ENCODE measurements around the gene LYPD6.
"Not testable (repeated sequence)": the region's sequence is repeated elsewhere in the genome, so short reads cannot be mapped to it uniquely, and the experiment has no call there.

The LYPD6 gene

DNA sequence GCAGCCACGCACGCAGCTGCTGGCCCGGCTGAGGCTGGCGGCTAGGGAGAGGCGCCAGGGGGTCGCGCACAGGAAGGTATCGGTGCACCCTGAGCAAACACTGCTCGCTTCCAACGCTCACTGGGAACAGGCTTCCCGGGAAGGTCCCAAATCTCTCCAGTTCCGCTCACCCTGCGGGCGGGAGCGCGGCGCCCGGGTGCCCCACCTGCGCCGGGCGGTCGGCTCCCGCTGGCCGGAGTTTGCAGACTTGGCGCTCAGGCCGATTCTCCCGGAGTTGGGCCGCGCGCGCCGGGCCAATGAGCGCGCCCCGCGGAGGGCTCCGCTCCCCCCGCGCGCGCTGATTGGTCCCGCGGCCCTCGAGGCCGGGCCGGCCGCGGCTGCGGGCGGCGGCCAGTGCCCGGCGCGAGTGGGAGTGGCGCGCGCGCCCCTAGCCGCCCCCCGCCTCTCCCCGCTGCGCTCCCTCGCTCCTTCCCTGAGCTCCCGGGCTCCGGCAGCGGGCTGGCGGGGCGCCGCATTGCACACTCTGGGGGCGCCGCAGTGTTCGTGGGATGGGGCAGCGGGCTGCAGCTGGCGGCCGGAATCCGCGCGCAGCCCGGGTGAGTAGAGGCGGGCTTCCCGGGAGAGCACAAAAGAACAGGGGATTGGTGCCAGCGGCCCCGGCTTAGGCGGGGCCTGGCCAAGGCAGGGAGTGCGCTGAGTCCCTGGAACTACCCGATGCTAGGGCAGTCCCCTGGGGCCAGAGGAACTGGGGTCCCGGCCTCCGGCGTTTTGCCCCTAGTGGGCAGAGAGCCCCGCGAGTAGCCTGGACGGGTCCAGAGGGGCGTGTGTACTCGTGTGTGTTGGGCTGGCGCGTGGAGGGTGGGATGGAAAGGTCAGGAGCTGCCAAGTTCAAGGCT is at the start of gene LYPD6:
Gene LYPD6, plus strand, starts transcription at position 461 of the 896 bp plus-strand sequence. CDS start 107,122 bp downstream, outside the sequence.
- Histone ChIP-seq H3K9ac (ENCODE audit: low read length) (no peak within 1 kb of the TSS), H3K4me1 (ENCODE audit: control insufficient read depth, insufficient read depth, low read length) (peaks cover 5% of the 10 kb centered on the region), H3K27ac (ENCODE audit: low read depth, low read length) (no peak within 1 kb of the TSS), H3K27me3 (ENCODE audit: control insufficient read depth, insufficient read depth, low read length) (peaks cover 11% of the 10 kb centered on the region), H3K4me3 (ENCODE audit: low read length) (peak within 1 kb of the TSS; percentile 81), H3K36me3 (ENCODE audit: control insufficient read depth, insufficient read depth, low read length) (no peaks in the 10 kb centered on the region)

- Histone ChIP-seq H3K27me3 (ENCODE audit: control insufficient read depth, insufficient read depth, low read length) (no peaks in the 10 kb centered on the region), H3K36me3 (ENCODE audit: control insufficient read depth, insufficient read depth, low read length) (no peaks in the 10 kb centered on the region), H3K4me3 (ENCODE audit: low read length) (no peak overlapping the region), H3K9ac (ENCODE audit: low read length) (no peak overlapping the region), H3K4me1 (ENCODE audit: control insufficient read depth, insufficient read depth, low read length) (no peaks in the 10 kb centered on the region), H3K27ac (ENCODE audit: low read depth, low read length) (no peak overlapping the region)
Measured at GRCh38 chr2:149281441-149281840, 48.9 kb upstream of the LYPD6 start.

- no peaks in the 10 kb centered on the region for H3K4me1 ChIP-seq (ENCODE audit: control insufficient read depth, insufficient read depth, low read length)
- no peaks in the 10 kb centered on the region for H3K27me3 ChIP-seq (ENCODE audit: control insufficient read depth, insufficient read depth, low read length)
- no peak overlapping the region for H3K27ac ChIP-seq (ENCODE audit: low read depth, low read length)
- no peak overlapping the region for H3K4me3 ChIP-seq (ENCODE audit: low read length)
- H3K9ac ChIP-seq (ENCODE audit: low read length): no peak overlapping the region
- no peaks in the 10 kb centered on the region for H3K36me3 ChIP-seq (ENCODE audit: control insufficient read depth, insufficient read depth, low read length)
Measured at GRCh38 chr2:149290662-149291061, 39.7 kb upstream of the LYPD6 start.

DNA sequence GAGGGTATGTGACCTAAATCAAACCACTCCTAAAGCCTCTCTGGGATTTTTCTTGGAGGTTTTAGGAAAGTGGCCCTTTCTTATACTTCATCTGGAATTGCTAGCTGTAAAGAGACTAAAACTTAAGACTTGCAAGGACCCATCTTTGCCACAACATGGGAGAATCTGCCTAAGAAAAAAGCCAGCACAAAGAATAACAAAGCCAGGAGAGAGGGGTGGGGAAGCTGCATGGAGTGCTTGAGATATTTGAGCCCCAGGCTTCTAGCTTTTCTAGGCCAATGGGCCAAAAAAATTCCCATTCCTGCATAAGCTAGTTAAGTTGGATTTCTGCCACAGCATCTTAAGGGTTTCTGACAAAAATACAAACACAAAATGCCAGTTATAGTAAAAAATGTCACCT is 38.5 kb upstream of the LYPD6 start:
- no peak overlapping the region for H3K4me3 ChIP-seq (ENCODE audit: low read length)
- no peaks in the 10 kb centered on the region for H3K36me3 ChIP-seq (ENCODE audit: control insufficient read depth, insufficient read depth, low read length)
- H3K27ac ChIP-seq (ENCODE audit: low read depth, low read length): no peak overlapping the region
- no peaks in the 10 kb centered on the region for H3K27me3 ChIP-seq (ENCODE audit: control insufficient read depth, insufficient read depth, low read length)
- no peak overlapping the region for H3K9ac ChIP-seq (ENCODE audit: low read length)
- H3K4me1 ChIP-seq (ENCODE audit: control insufficient read depth, insufficient read depth, low read length): no peaks in the 10 kb centered on the region

DNA sequence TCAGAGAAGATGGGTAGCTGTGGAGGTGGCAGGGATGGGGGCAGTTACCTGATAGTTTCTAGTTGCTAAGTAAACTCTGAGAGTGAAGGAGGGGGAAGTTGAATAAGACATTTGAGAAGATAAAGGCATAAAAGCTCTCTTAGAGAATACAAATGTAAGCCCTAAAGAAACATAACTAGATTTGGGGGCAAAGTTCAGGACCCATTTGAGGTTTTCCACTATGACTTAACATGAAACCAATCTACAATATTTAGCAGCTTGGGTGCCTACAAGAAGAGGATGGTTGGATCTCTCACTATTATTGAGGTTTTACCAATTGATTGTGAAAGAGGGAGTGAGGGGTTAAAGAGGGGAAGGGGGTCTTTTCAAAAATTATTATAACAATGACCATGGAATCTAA is 34.4 kb upstream of the LYPD6 start:
- Histone ChIP-seq H3K27ac (ENCODE audit: low read depth, low read length) (no peak overlapping the region), H3K4me3 (ENCODE audit: low read length) (no peak overlapping the region), H3K4me1 (ENCODE audit: control insufficient read depth, insufficient read depth, low read length) (no peaks in the 10 kb centered on the region), H3K36me3 (ENCODE audit: control insufficient read depth, insufficient read depth, low read length) (no peaks in the 10 kb centered on the region), H3K9ac (ENCODE audit: low read length) (no peak overlapping the region), H3K27me3 (ENCODE audit: control insufficient read depth, insufficient read depth, low read length) (no peaks in the 10 kb centered on the region)

DNA sequence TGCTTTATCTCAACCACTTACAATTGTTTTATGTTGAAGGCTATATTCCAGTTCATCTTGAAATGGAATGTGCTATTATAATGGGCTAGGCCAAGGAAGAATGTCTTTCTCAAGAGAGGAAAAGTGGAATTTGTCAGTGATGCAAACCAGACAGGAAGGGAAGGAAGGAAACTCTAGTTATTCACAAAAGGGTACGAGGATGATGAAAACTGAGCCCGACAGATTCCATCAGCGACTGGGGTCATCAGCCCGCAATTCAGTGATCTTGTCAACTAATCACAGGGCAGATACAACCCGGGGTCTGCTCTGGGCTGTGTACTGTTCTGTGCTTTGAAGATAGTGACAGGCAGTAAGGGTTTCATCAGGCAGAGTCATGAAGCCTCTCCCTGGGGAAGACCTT is 23.4 kb upstream of the LYPD6 start:
- Histone ChIP-seq H3K36me3 (ENCODE audit: control insufficient read depth, insufficient read depth, low read length) (no peaks in the 10 kb centered on the region), H3K27me3 (ENCODE audit: control insufficient read depth, insufficient read depth, low read length) (peaks cover 2% of the 10 kb centered on the region), H3K4me1 (ENCODE audit: control insufficient read depth, insufficient read depth, low read length) (no peaks in the 10 kb centered on the region), H3K27ac (ENCODE audit: low read depth, low read length) (no peak overlapping the region), H3K4me3 (ENCODE audit: low read length) (no peak overlapping the region), H3K9ac (ENCODE audit: low read length) (no peak overlapping the region)

DNA sequence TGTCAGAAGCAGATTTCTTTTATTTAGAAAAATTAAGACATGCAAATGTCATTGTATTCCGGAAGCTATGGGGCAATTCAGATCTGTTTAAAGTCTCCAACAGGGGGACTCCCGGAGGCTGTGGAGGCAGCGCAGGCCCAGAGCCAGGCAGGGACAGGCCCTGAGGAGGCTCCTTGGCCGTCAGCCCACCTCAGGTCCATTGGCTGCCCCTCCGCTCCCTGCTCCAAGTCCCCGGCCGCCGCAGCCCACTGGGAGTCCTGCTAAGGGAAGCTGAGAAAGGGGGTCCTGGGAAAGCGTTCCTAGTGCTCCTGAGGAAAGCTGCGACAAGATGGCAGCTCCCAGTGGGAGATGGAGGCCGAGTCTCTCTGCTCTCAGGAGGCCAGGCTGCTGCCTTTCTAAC is 20.0 kb upstream of the LYPD6 start:
- no peak overlapping the region for H3K27ac ChIP-seq (ENCODE audit: low read depth, low read length)
- H3K4me3 ChIP-seq (ENCODE audit: low read length): no peak overlapping the region
- peaks cover 2% of the 10 kb centered on the region for H3K27me3 ChIP-seq (ENCODE audit: control insufficient read depth, insufficient read depth, low read length)
- no peaks in the 10 kb centered on the region for H3K36me3 ChIP-seq (ENCODE audit: control insufficient read depth, insufficient read depth, low read length)
- H3K4me1 ChIP-seq (ENCODE audit: control insufficient read depth, insufficient read depth, low read length): peaks cover 3% of the 10 kb centered on the region
- H3K9ac ChIP-seq (ENCODE audit: low read length): no peak overlapping the region

- H3K27ac ChIP-seq (ENCODE audit: low read depth, low read length): no peak overlapping the region
- H3K4me3 ChIP-seq (ENCODE audit: low read length): no peak overlapping the region
- H3K27me3 ChIP-seq (ENCODE audit: control insufficient read depth, insufficient read depth, low read length): peaks cover 2% of the 10 kb centered on the region
- H3K4me1 ChIP-seq (ENCODE audit: control insufficient read depth, insufficient read depth, low read length): peaks cover 3% of the 10 kb centered on the region
- no peak overlapping the region for H3K9ac ChIP-seq (ENCODE audit: low read length)
- H3K36me3 ChIP-seq (ENCODE audit: control insufficient read depth, insufficient read depth, low read length): no peaks in the 10 kb centered on the region
Measured at GRCh38 chr2:149312039-149312438, 18.3 kb upstream of the LYPD6 start.

DNA sequence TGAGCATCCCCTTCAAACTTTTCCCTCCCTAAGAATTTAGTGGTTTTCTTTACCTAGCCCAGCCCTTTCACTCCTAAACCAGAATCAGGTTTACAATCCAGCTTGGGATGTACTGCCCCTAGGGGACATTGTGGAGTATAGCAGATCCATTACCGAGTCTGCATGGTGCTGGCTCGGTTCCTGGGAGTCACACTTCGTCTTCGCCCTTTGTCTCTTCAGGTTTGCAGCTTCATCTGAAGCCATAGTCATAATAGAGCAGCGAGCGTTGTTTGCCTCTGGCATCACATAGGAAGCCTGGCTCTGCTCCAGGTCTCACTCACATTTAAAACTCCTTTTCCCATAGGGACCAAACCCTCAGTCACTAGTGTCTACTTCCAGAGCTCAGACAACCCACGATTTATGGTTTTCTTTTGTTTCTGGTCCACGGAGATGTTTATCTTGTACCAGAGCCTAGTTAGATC is 16.8 kb upstream of the LYPD6 start:
- Histone ChIP-seq H3K36me3 (ENCODE audit: control insufficient read depth, insufficient read depth, low read length) (no peaks in the 10 kb centered on the region), H3K27ac (ENCODE audit: low read depth, low read length) (no peak overlapping the region), H3K27me3 (ENCODE audit: control insufficient read depth, insufficient read depth, low read length) (peaks cover 2% of the 10 kb centered on the region), H3K9ac (ENCODE audit: low read length) (no peak overlapping the region), H3K4me3 (ENCODE audit: low read length) (no peak overlapping the region), H3K4me1 (ENCODE audit: control insufficient read depth, insufficient read depth, low read length) (peaks cover 3% of the 10 kb centered on the region)

DNA sequence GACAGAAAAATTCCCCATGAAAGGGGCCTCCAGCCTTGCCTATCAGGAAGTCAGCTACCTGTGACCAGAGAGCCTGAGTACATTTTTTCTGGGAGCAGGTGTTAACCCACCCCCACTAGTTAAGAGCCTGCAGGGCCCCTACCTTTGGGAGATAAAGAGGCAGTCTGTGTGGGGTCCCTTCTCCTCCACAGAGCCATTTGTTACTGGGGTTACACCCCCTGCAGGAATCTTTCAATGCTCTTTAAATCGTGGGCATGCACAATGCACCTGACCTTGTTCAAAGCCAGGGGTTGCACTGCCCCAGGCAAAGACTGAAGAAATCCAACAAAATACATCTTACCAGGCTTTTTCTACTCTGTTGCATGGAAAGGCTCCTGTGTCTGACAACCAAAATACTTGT is 15.7 kb upstream of the LYPD6 start:
- Histone ChIP-seq H3K9ac (ENCODE audit: low read length) (no peak overlapping the region), H3K4me1 (ENCODE audit: control insufficient read depth, insufficient read depth, low read length) (peaks cover 3% of the 10 kb centered on the region), H3K36me3 (ENCODE audit: control insufficient read depth, insufficient read depth, low read length) (no peaks in the 10 kb centered on the region), H3K4me3 (ENCODE audit: low read length) (no peak overlapping the region), H3K27ac (ENCODE audit: low read depth, low read length) (no peak overlapping the region), H3K27me3 (ENCODE audit: control insufficient read depth, insufficient read depth, low read length) (peaks cover 2% of the 10 kb centered on the region)

GRCh38 chr2:149315461-149315860 is 14.9 kb upstream of the LYPD6 start:
- H3K36me3 ChIP-seq (ENCODE audit: control insufficient read depth, insufficient read depth, low read length): no peaks in the 10 kb centered on the region
- peaks cover 2% of the 10 kb centered on the region for H3K27me3 ChIP-seq (ENCODE audit: control insufficient read depth, insufficient read depth, low read length)
- peaks cover 3% of the 10 kb centered on the region for H3K4me1 ChIP-seq (ENCODE audit: control insufficient read depth, insufficient read depth, low read length)
- H3K27ac ChIP-seq (ENCODE audit: low read depth, low read length): no peak overlapping the region
- no peak overlapping the region for H3K9ac ChIP-seq (ENCODE audit: low read length)
- no peak overlapping the region for H3K4me3 ChIP-seq (ENCODE audit: low read length)

- H3K27me3 ChIP-seq (ENCODE audit: control insufficient read depth, insufficient read depth, low read length); H3K9ac ChIP-seq (ENCODE audit: low read length); H3K4me3 ChIP-seq (ENCODE audit: low read length); H3K27ac ChIP-seq (ENCODE audit: low read depth, low read length); H3K36me3 ChIP-seq (ENCODE audit: control insufficient read depth, insufficient read depth, low read length); H3K4me1 ChIP-seq (ENCODE audit: control insufficient read depth, insufficient read depth, low read length): not testable (repeated sequence)
Measured at GRCh38 chr2:149318566-149318965, 11.8 kb upstream of the LYPD6 start.

- no peaks in the 10 kb centered on the region for H3K36me3 ChIP-seq (ENCODE audit: control insufficient read depth, insufficient read depth, low read length)
- H3K9ac ChIP-seq (ENCODE audit: low read length): no peak overlapping the region
- H3K27me3 ChIP-seq (ENCODE audit: control insufficient read depth, insufficient read depth, low read length): no peaks in the 10 kb centered on the region
- no peak overlapping the region for H3K27ac ChIP-seq (ENCODE audit: low read depth, low read length)
- H3K4me3 ChIP-seq (ENCODE audit: low read length): no peak overlapping the region
- H3K4me1 ChIP-seq (ENCODE audit: control insufficient read depth, insufficient read depth, low read length): no peaks in the 10 kb centered on the region
Measured at GRCh38 chr2:149320362-149320761, 10.0 kb upstream of the LYPD6 start.

All from rectal smooth muscle tissue (tissue), 1 donor.